Activated CD4-positive, alpha-beta T cell treated with anti-CD3 and anti-CD28 coated beads for 1 hour (primary cell): ENCODE data around the gene PDILT.

Source experiments
- DNase-seq: peaks from one replicate; pipeline ENCODE4 v3.0.0-alpha.2; 2020

The PDILT gene

DNA sequence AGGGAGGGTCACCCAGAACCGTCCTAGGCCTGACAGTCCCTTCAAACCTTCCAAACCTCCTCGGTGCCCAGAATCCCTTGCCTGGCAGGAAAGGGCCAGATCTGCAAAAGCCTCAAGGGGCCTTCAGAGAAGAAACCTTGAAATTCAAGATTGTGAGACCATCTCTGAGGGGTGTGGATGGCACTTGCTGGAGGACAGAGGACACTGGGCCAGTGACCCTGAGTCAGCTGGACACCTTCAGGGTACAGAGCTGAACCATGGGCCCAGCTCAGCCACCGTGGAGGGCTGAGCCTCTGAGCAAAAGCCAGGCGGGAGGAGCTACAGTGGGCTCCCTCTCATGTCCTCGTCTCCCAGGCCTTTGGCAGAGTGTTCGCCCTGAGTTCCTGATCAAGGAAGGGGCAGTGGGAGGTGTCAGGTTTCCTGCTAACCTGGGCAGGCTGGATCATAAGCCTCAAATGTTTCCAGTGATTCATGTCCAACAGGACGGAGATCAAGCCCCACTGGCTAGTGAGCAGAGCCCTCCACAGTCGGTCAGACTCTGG lies 3.0 kb downstream of the PDILT start:
- DNase-seq: no peak

DNA sequence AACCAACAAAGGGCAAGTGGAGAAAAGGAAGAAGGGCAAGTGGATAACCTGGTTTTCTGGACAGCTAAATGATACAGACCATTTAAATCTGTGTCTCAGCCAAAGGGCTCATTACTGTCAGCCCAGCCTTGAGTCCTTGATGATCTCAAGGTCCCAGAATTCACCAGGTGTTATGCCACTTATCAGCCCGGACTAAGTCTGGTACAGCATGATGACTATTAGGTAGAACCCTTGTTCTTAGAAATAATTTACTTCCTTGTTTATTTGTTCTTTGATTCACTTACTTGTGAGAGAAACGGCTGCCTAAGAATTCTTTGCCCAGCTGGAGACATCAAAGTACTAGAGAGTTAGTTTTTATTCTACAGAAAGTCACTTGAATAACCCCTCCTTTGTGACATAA lies 3.5 kb downstream of the PDILT start:
- no peak for DNase-seq

DNA sequence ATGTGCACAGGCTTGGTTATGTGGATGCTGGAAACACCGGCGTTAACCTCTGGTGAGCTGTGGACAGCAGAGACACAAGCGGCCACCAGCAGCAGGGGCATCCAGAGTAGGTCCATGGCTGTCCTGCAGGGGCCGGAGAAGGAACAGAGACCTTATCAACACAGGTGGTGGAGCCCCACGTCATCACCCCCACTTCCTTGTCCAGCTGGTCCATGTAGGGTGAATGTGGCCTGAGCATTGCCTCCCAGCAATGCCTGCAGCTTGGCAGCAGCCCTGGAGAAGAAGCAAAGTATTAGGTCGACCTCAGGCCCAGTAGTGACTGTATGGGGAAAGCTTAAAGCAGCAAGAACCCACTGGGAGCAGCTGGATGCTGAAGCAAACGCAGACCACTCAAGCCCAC lies 5.4 kb downstream of the PDILT start:
- no peak for DNase-seq

DNA sequence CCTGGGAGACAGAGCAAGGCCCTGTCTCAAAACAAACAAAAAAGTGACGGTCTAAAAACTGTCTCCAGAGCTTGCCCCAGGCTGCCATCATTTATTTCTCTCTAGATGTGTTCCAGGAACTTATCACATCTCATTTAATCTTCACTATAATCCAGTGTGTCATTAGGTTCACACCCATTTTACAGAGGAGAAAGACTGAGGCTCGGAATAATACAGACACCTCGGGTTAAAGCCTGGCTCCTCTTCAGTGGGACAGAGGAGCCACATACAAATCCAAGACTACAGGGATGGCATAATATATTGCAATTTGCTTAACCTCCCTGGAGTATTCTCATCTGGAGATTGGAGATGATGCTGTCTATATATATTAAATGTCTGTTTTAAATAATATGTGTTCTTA lies 5.9 kb downstream of the PDILT start:
- no peak for DNase-seq

DNA sequence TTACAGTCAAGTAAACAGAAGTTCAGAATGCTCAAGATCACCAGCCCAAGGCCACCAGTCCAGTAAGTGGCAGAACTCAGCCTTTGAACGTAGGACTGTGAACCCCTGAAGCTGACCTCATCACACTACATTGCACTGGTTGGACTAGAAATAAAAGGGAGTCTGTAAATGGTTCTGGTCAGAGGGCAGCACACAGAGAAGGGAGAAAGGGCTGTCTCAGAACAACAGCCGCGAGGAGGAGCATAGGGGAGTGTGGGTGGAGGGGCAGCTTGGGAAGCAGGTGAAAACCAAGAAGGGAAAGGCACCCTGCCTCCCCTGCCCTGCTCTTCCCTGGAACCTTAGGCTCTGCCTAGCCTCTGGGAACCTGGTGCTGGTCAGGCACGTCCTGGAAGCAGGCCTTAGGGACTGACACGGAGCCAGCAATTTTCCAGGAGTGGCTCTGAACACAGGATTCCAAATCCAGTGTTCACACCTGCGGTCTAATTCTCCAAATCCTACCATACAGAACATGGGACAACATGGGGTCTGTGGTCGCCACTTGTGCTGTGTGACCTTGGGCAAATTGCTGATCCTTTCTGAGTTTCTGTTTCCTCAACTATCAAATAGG lies 7.0 kb downstream of the PDILT start:
- no peak for DNase-seq

DNA sequence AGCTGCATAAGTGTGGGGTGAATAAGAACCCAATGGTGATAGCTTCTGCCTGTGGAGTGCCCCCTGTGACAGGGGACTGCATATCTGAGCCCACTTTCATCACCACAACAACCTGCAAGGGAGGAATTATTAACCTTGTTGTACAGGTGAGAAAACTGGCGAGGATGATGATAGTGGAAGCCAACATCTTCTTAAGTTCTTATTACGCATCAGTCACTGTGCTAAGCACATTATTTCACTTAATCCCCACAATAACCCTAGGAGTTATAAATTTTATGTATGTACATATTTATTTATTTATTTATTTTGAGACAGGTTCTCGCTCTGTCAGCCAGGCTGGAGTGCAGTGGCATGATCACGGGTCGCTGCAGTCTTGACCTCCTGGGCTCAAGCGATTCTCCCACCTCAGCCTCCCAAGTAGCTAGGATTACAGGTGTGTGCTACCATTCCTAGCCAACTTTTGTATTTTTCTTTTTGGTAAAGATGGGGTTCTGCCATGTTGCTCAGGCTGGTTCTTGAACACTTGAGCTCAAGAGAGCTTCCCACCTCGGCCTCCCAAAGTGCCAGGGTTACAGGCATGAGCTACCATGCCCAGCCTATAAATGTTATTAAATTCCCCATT lies 7.6 kb downstream of the PDILT start:
- no peak for DNase-seq

DNA sequence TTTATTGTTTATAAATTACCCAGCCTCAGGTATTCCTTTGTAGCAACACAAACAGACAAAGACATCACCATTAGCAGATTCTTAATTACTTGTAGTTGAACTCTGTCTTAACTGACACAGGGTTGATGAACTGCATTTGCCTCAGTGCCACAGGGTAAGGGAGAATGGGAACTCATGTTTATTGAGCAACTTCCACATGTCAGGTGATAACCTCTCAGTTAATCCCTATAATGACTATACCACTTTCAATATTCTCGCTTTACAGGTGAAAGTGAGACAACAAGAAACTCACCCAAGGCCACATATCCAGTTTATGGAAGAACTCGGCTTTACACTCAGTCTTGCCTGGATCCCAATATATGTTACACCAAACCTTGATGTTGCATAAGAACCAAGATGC lies 8.6 kb downstream of the PDILT start:
- no peak for DNase-seq

DNA sequence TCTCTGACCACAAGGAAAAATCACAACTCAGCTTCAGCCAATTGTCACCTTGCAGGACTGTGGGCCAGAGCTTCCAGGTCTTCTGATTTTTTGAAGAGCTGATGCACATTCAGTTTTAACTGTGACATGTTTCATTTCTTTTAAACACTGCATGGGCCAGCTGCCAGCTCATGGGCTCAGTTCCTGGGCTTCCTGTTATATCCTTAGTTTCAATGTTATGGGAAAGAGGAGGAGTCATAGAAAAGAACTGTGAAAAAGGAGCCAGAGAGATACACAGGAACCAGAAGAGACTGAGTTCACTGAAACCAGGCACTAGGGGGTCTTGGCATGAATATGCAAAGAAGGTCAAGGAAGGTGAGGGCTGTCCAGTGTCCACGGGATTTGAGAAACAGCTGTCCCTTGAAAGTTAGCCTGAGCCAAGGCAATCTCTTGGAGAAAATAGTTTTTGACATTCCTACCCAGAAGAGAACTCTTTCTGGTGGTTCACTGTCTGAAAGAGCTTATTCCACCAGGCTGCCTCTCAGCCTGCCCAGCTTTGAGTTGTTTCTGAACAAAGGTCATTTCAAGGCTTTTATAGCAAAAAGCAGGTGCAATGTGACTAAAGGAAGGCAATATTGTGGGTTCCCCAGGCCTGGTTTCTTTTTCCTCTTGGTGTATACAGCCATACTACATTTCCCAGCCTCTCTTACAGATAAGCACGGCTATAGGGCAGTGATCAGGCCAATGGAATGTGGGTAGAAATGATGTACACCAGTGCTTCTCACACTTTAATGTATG lies 10.5 kb downstream of the PDILT start:
- no peak for DNase-seq

DNA sequence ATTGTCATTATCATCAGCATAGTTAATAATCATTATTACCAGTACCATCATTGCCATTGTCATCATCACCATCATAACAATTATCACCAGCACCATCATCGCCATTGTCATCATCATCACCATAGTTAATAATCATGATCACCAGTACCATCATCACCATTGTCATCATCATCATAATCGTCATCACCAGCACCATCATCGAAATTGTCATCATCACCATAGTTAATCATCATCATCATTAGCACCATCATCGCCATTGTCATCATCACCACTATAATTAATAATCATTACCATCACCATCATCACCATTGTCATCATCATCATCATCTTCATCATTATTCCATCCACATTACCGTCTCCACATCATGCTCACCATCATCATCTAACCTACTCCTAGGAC lies 13.5 kb downstream of the PDILT start:
- DNase-seq: no peak

DNA sequence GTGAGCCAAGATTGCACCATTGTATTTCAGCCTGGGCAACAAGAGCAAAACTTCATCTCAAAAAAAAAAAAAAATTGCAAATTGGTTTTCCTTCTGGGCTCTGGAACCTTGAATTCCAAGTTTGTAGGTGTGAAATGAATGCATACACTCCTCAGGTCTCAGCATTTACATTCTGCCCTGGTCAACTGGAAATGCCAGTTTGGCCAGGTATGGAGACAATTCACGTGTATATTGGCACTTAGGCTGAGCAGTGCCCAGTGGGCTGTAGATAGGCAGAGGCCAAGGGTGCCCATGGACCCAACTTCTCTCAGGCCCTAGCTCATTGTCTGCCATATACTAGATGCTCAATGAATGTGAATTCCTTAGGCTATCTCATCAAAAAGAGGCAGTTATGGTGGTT lies 15.7 kb downstream of the PDILT start:
- no peak for DNase-seq

DNA sequence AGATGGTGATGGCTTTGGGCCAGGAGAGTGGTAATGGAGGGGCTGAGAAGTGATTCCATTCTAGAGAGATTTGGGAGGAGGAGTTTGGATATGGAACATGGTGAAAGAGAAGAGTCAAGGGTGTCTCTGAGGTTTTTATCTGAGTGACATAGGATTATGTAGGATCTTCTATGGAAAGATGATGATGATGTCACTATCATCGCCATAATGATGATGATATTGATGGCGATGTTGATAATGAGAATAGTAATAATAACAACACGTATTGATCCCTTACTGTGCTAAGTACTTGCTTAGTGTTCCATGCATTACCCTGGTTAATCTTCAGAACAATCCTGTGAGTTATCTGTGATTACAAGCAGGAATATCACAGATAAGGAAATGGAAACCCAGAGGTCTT lies 16.6 kb downstream of the PDILT start:
- no peak for DNase-seq

DNA sequence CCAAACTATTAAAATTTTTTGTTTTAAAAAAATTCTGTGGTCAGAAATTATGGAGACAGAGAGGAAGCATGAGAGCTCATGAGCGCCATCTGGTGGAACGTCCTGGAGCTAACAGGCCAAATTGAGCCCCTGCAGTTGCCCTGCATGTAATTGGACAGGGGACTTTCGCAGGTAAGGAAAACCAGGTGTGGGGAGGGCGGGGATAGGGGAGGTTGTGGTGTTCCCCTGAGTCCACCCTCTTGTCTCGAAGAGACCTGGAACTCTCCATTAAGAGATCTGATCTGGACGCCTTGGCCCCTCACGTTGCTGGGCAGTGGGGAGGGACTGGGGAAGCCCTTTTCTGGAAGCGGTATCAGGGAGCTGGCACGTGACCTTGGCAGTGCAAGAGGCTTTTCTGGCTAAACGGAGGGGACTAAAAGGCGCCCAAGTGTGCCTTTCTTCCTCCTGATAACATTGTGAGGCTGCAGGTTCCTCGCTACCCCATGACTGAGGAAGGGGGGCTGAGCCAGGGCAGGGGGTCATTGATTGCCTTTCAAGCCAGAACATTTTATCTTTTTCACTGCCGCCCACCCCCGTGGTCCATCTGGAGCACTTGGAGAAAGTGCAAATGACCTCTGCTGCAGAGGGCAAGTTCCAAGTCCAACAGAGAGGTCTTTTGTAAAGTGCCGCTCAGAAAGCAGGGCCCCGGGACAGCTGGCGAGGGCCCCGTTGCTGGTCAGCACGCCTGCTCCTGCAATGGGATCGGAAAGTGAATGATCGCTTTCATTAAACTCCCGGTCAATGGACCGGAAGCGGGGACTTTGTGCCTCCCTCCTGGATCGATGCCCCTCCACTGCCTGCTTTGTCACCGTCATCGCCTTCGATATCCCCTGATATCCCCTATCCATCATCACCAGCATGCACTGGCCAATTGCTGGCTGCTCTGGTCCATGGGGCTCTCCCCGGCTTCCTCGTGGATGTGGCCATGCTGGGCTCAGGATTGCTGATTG lies 18.4 kb downstream of the PDILT start:
- DNase-seq: peak; percentile 20

DNA sequence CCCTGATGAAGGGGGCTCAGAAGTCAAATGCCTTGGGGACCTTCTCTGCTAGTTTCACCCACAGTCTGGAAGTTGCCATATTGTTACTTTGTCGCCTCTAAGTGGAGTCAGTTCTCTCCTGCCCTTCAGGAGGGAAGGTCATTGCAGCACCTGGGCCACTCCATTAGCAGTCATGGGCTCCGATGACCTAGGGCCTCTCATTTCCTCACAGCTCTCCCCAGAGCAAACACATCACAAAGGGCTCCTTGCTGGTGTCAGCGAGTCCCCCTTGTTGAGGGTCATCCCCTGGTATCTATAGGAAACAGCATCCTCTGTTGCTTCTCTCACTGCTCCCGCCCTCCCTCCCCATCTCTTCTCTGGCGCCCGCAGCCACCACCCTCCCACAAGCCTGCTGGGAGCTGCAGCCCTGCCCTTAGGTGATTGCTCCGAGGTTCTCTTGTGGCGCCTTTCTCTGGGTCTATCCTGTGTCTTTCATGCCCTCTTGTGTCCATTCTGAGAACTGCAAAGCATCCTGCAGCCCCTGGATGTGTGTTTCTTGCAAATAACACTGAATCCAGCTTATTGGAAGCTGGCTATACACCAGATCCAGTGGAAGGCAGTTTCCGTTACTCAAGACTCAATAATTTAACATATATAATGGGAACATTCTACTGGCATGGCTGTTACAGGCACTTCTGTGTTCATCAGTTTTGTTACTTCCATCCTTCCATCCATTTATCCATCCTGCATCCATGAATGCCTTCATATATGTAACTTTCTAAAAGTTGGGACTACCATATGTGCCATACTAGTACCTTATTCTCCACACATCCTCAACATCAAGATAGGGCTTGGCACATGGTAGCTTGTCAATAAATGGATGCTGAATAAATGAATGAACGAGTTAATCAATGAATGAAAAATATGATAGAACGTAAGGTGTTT lies 21.2 kb downstream of the PDILT start:
- no peak for DNase-seq

DNA sequence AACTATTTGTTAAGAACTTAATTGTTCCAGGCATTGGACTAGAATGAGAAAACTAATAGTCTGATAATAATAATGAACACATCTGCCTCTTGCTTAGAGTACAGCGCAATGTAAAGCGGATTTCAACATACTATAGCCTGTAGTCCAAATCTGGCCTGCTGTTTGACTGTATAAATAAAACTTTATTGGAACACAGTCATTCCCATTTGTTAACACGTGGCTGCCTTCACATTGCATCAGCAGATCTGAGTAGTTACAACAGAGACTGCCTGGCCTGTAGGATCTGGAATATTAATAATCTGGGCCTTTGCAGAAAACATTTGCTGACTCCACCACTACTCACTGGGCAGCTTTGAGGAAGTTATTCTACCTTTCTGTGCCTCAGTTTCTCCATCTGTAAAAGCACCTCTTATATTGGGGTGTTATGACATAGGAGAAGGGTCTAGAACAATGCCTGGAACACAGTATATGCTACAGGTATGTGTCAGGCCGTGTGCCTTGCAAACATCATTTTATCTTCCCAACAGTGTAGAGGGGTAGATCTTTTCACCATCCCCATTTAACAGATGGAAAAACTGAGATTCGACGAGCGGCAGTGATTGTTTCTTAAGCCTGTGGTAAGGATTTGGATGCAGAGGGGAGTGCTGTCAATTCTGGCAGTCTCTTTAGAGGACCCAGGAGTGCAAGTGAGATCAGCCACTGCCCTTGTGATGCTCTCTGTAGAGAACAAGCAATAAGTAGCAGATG lies 22.2 kb downstream of the PDILT start:
- DNase-seq: no peak

DNA sequence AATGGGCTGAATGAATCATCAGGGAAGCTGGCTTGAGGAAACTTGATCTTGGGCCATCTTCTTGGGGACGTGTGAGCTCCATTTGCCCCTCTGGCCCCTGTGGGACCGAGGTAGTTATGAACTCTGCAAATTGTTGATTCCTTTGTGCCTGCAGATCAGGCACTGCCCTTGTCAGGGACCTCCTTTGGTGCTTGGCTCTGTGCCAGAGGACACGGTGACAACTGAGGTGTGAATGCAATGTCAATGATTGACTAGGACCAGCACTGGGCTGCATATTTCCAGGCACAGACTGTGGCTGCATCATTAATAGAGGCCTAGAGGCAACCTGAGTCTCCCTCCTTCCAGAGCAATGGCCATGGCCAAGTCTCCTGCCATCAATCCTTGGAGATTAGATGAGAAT lies 23.8 kb downstream of the PDILT start:
- DNase-seq: no peak

DNA sequence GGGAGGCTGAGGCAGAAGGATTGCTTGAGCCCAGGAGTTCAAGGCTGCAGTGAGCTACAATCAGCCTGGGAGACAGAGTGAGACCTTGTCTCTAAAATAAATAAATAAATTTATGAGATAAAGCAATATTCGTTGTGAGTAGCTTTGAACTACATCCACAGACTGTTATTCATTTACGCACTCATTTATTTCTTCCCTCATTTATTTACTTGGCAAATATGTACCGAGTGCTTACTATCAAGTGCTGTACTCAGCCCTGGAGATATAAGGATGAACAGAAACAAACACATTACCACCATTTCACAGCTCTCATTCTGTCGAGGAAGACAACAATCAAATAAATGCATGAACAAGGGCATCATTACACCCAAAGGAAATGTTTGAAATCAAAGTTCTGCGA lies 27.4 kb downstream of the PDILT start:
- no peak for DNase-seq

DNA sequence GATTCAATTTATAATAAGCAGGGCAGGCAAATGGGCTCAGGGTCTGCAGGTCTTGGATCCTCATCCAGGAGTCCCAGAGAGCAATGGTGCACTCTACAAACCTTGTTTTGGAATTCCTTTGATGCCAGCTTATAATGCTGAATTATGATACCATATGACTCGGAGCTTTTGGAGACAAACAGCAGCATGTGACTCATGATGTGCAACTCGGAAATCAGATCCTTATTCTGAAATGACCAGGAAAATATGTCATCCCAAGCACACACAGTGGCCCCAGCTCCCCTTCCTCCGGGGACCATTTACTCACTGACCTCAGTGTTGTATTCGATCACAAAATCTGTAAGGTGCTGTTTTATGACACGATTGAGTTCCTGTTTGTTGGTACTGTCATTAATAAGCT lies 31.8 kb downstream of the PDILT start:
- no peak for DNase-seq

DNA sequence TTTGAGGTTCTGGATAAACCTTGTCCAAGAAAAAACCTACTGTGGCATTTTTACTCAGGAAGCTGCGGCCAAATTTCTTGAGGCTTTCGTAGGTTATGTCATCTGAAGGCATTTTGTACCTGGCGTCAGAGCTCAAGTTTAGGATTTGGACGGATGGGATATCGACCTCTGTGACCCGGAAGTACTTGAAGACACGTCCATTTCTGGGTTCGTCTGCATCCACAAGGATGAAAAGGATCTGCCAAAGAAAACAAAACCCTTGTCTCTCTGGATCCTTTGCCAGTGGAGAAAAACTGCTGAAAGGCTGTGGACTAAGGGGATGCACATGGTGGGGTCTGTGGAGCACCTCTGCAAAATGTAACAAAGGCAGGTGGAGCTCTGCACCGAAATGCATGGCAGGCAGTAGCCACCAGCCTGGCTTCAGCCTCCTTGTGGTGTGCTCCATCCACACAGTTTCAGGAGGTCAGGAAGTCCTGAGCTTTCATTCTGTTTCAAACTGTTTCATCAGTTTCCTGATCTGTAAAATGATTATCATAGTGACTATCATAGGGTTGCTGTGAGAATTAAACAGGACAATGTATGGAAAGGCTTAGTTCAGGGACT lies 35.0 kb downstream of the PDILT start:
- no peak for DNase-seq

DNA sequence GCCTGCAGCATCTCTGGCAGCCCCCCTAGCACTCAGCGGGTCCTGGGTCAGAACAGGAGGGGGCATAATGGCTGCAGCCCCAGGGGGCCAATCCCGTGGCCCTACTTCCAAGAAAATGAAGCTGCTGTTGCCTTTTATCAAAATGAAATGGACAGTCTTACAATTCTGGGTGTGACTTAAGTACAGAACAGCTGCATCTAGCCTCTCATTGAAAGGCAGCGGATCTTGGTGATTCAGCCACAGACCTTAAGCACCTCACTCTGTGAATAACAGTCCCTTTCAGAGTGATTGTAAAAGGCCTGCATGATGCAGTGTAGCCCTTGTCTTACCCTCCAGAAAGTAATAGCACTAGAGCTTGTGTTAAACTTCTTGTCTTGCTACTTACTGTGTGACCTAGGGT lies 40.5 kb downstream of the PDILT start:
- no peak for DNase-seq

DNA sequence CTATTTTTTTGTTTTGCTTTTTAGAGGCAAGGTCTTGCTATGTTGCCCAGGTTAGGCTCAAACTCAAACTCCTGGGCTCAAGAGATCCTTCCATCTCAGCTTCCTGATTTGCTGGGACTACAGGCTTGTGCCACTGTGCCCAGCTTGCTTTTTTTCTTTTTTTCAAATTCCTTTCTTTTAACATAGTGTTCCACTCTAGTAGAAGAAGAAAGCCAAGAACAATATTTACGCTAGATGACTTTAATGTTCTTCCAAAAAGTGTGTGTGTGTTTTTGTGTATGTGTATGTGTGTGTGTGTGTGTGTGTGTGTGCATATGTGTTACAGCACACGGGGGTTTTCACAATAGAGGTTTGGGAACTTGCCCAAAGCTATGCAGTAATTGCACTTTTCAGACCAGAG lies 41.3 kb downstream of the PDILT start:
- no peak for DNase-seq

DNA sequence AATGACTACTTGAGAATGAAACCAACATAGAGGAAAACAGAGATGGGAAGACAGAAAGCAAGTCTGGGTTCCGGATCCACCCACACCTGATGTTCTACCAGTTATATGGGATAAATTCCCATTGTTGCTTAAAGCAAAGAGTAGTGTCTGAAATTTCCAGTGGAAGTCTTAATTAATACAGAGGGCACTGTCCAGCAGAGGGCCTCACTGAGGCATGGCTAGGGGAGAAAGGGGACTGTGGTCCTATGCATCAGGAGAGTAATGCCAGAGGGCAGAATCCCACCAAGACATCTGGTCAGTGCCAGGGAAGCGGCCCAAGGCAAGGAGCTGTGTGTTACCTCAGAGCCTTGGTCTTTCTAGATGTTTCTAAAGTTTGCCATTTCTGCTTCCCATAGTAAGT lies 44.5 kb downstream of the PDILT start:
- DNase-seq: no peak
